Ovary (tissue), 9 donors: ENCODE measurements around the gene ZNF175. TPM values are rescaled to one million over a fixed set of nuclear protein-coding genes. Genes with fewer than 3 reads are reported as not detected.

Source experiments
- DNase-seq, 5 donors: peaks; one replicate each; pipeline ENCODE4 v3.0.0-alpha.2; 2019 to 2020
- H3K27ac ChIP-seq, 2 donors: fragments of 200-600 bp; one replicate each; pipeline versions ENCODE4 v1.5.1 to v1.8.0; 2019 to 2022
- H3K27me3 ChIP-seq: fragments of 200-600 bp; one replicate; pipeline ENCODE4 v1.8.0; 2022
- H3K36me3 ChIP-seq: fragments of 200-600 bp; sonication (generic); one replicate; pipeline ENCODE4 v1.5.1; 2019
- H3K4me1 ChIP-seq: one replicate; pipeline ENCODE4 v1.8.1; 2013; ENCODE audit warnings: mild to moderate bottlenecking, moderate library complexity; ENCODE audit not compliant: insufficient read depth
- H3K4me3 ChIP-seq: fragments of 200-600 bp; sonication (generic); one replicate; pipeline ENCODE4 v1.5.1; 2017
- H3K9me3 ChIP-seq, 2 donors: fragments of 200-600 bp in 1 of 2; sonication (generic) in 1 of 2; one replicate each; pipeline versions ENCODE4 v1.5.1 to v1.8.1; 2013 to 2019; ENCODE audit warnings: mild to moderate bottlenecking in 1 of 2, moderate library complexity in 1 of 2
- CTCF ChIP-seq, 3 donors: fragments of 450-650 bp in 2 of 3; fragments of 200-600 bp in 1 of 3; IDR thresholded peaks; one replicate each; pipeline versions ENCODE4 v1.5.1 to v1.8.0; 2016 to 2022; ENCODE audit warnings: antibody characterized with exemption in 3 of 3, mild to moderate bottlenecking in 1 of 3
- EP300 ChIP-seq: sonication (generic); formaldehyde crosslinking; IDR thresholded peaks from one replicate; pipeline ENCODE4 v1.6.1; 2017; ENCODE audit warnings: antibody characterized with exemption
- POLR2A ChIP-seq: fragments of 450-650 bp; IDR thresholded peaks from one replicate; pipeline ENCODE4 v1.6.1; 2017; ENCODE audit warnings: antibody characterized with exemption, mild to moderate bottlenecking, moderate library complexity
- WGBS, 3 donors: extraction: QIAGEN DNeasy Blood & Tissue Kit in 1 of 3; methylation state at CpG; one replicate each; pipeline versions ENCODE4 v1.1.5 to v1.1.7; 2013 to 2017; 5-methylcytosine and 5-hydroxymethylcytosine counted together
- intact Hi-C, 4 donors: fragments of 100-400 bp; cut with DNase I; formaldehyde crosslinking; loops; one replicate each; pipeline versions ENCODE4 v1.11.0 to v1.15.1; 2022 to 2023
- polyA plus RNA-seq, 2 donors: library from polyadenylated mRNA; stranded (reverse); fragments of 200-250 nt in 1 of 2; fragments of 350-450 nt in 1 of 2; fragmentation: Illumina TruSeq in 1 of 2; extraction: RNeasy Lipid Tissue Mini Kit (QIAGEN cat#74804) in 1 of 2; gene quantifications; one replicate each; pipeline ENCODE4 v1.2.3, GENCODE V29; 2013 to 2014
- total RNA-seq, 7 donors: library from RNA; depleted of rRNA in 2 of 7; stranded (reverse); fragments of >200 nt in 2 of 7; fragmentation: NEBNext Ultra II Directional in 3 of 7; extraction: Animal tissue kit (Norgen Biotek cat#: 25700) in 3 of 7; gene quantifications; one replicate each; pipeline versions ENCODE4 v1.1.0 to v1.2.4, GENCODE V29; 2016 to 2023
- donor health status: DM: no; HTN: no; CAD: no; lungs with moderate emphysema.
- donor health status: DM: no; HTN: no; CAD: no.
- donor health status: Bipolar disorder and iron deficiency.
- donor health status: DM: yes; HTN: yes; CAD: no.
- donor health status: DM: no; HTN: no; CAD: no.
- donor health status: DM: yes; HTN: yes; CAD: no.

Gene ZNF175
- total and polyA plus RNA-seq, 9 donors: 4.3 to 17.3 (median 12.6) TPM

DNA sequence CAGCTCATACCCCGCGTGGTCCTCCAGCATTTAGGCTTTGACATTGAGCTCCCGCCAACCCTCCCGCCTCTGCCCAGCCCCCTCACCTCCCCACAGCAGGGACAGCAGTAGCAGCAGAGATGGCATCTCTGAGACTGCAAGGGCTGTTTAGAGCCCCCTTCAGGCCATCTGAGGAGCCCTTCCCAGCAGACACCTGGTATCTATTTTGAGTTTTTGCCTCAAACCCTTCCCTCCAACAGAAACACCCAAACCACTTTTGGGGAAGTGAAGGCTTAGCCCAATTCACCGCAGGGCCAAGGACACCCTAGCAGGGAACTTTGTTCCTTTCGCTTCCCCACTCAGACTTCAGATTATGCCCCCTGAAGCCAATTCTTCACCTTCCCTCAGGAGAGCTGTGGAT, 6.3 kb upstream of the ZNF175 start:
- no peak overlapping the region for H3K4me3 ChIP-seq
- H3K27me3 ChIP-seq: no peaks in the 10 kb centered on the region
- no peak overlapping the region for H3K27ac ChIP-seq
- H3K36me3 ChIP-seq: no peaks in the 10 kb centered on the region
- 31 to 41% (median 34%) methylated on average over 6 of the region's 6 CpGs for WGBS, 3 donors
- no peak for DNase-seq
- no peak for TF ChIP-seq POLR2A
- TF ChIP-seq EP300: no peak
- no peak for TF ChIP-seq CTCF (IDR thresholded peaks at IDR 0.05)
- H3K9me3 ChIP-seq: no peaks in the 10 kb centered on the region
- intact Hi-C loops: no loop called here
- H3K4me1 ChIP-seq: no peaks in the 10 kb centered on the region

DNA sequence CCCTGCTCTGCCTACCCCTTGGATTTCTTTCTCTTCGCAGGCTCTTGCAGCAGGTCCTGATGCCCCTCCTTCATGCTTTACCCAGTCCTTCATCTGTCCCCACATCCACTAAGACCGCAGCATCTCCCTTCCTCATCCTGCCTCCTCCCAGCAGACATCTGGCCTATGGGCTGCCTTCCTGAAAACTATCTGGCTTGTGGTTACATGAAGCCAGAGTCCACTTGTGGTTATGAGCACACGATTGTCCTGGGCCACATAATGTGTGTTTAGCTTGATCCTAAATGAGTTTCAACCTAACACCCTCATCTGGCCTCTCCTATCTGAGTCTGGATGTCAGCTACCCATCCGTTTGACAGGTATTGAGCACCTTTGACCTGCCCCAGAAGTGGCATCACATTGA, 5.5 kb upstream of the ZNF175 start:
- intact Hi-C loops: no loop called here
- Histone ChIP-seq H3K27me3 (no peaks in the 10 kb centered on the region), H3K9me3 (no peaks in the 10 kb centered on the region), H3K4me1 (no peaks in the 10 kb centered on the region), H3K27ac (no peak overlapping the region), H3K36me3 (no peaks in the 10 kb centered on the region), H3K4me3 (no peak overlapping the region)
- WGBS, 3 donors: 57 to 71% (median 66%) methylated on average over 4 of the region's 4 CpGs
- TF ChIP-seq EP300: no peak
- TF ChIP-seq CTCF (IDR thresholded peaks at IDR 0.05): no peak
- no peak for TF ChIP-seq POLR2A
- no peak for DNase-seq

GRCh38 chr19:51566489-51567100, 4.5 kb upstream of the ZNF175 start:
- Histone ChIP-seq H3K9me3 (no peaks in the 10 kb centered on the region), H3K36me3 (no peaks in the 10 kb centered on the region), H3K4me3 (no peak overlapping the region), H3K27ac (no peak overlapping the region), H3K4me1 (no peaks in the 10 kb centered on the region), H3K27me3 (no peaks in the 10 kb centered on the region)
- no peak for DNase-seq
- intact Hi-C loops: no loop called here
- 44 to 58% (median 46%) methylated on average over 8 of the region's 8 CpGs for WGBS, 3 donors
- TF ChIP-seq CTCF (IDR thresholded peaks at IDR 0.05): no peak
- TF ChIP-seq POLR2A: no peak
- no peak for TF ChIP-seq EP300

GRCh38 chr19:51567583-51567982, 3.5 kb upstream of the ZNF175 start:
- Histone ChIP-seq H3K4me1 (peaks cover 5% of the 10 kb centered on the region), H3K36me3 (no peaks in the 10 kb centered on the region), H3K9me3 (no peaks in the 10 kb centered on the region), H3K4me3 (no peak overlapping the region), H3K27ac (no peak overlapping the region), H3K27me3 (no peaks in the 10 kb centered on the region)
- TF ChIP-seq EP300: no peak
- no peak for TF ChIP-seq POLR2A
- intact Hi-C loops: no loop called here
- DNase-seq: no peak
- WGBS, 3 donors: 72 to 79% (median 73%) methylated on average over 4 of the region's 4 CpGs

GRCh38 chr19:51568456-51568855, 2.6 kb upstream of the ZNF175 start:
- WGBS, 3 donors: 82 to 89% (median 83%) methylated on average over 1 of the region's 1 CpG
- no peaks in the 10 kb centered on the region for H3K36me3 ChIP-seq

More at GRCh38 chr19:51568456-51568855, 2.6 kb upstream of the ZNF175 start:
- intact Hi-C loops: no loop called here
- no peak overlapping the region for H3K4me3 ChIP-seq
- H3K4me1 ChIP-seq: peaks cover 5% of the 10 kb centered on the region
- H3K9me3 ChIP-seq: no peaks in the 10 kb centered on the region
- H3K27ac ChIP-seq: no peak overlapping the region
- no peaks in the 10 kb centered on the region for H3K27me3 ChIP-seq
- DNase-seq: no peak
- no peak for TF ChIP-seq POLR2A
